ENCODE results near the gene CCDC102A. TPM values are rescaled to one million over a fixed set of nuclear protein-coding genes. Genes with fewer than 3 reads are reported as not detected.

The CCDC102A gene
- total RNA-seq, 1 experiment from 2014 or later = 4.5 TPM

GRCh38 chr16:57562669-57563486 lies 26.5 kb upstream of the CCDC102A start:
- Histone ChIP-seq H3K36me3 (ENCODE audit: control insufficient read depth in 1 of 2, insufficient read depth in 2 of 2, low read length in 2 of 2) (no peaks in the 10 kb centered on the region), H4K20me1 (ENCODE audit: insufficient read depth) (no peaks in the 10 kb centered on the region), H3K79me2 (ENCODE audit: insufficient read depth, low read length) (no peaks in the 10 kb centered on the region), H3K27me3 (ENCODE audit: insufficient read depth, low read length) (no peaks in the 10 kb centered on the region), H3K9me2 (ENCODE audit: insufficient read depth) (no peaks in the 10 kb centered on the region), H2AFZ (ENCODE audit: low read depth, low read length, poor library complexity, severe bottlenecking) (no peak overlapping the region), H3K9ac (ENCODE audit: low read length) (no peak overlapping the region), H3K9me3 (ENCODE audit: control insufficient read depth in 1 of 2, insufficient read depth in 1 of 2, low read depth in 1 of 2, low read length in 2 of 2) (no peaks in the 10 kb centered on the region), H3K4me1 (ENCODE audit: control insufficient read depth in 1 of 2, insufficient read depth in 2 of 2, low read length in 2 of 2) (peaks cover 4 to 25% of the 10 kb centered on the region in 2 experiments; a peak in 3 of 4 replicates), H3K4me3 (replicated peaks in 1 of 2; ENCODE audit: low read depth in 1 of 2, low read length in 2 of 2) (no peak overlapping the region), H3K4me2 (ENCODE audit: low read length) (peak overlapping the region; percentile 49), H3K27ac (ENCODE audit: low read depth, low read length) (no peak overlapping the region)
- ATAC-seq (peak; percentile 48), DNase-seq (ENCODE audit: low read depth, low spot score) (no peak)
- intact Hi-C loops (cut with micrococcal nuclease) = no loop called here
- no TSS peak for BruUV-seq (replicated peaks)
- ChIA-PET RAD21 (ENCODE audit: low non-redundant PET in 1 of 2, low total read pairs in 2 of 2, uncharacterized antibody in 2 of 2, unreplicated experiment in 2 of 2) (no interaction called here), CTCF (no interaction called here), POLR2A (no interaction called here)
- TF ChIP-seq CTCF (IDR thresholded peaks at IDR 0.05 in 2 of 3, conservative IDR thresholded peaks at IDR 0.05 in 1 of 3; ENCODE audit: borderline replicate concordance in 1 of 3, insufficient read depth in 1 of 3, low read depth in 2 of 3, low read length in 2 of 3) = no peak
- TF ChIP-seq YY1 (IDR thresholded peaks at IDR 0.05; ENCODE audit: extremely low read depth, insufficient replicate concordance, low read depth, low read length) = no peak
- no peak for TF ChIP-seq ELF1 (IDR thresholded peaks at IDR 0.05; ENCODE audit: borderline replicate concordance, low read depth)
- no peak for TF ChIP-seq RAD21 (IDR thresholded peaks at IDR 0.05; ENCODE audit: low read depth)
- TF ChIP-seq POLR2AphosphoS5 (IDR thresholded peaks at IDR 0.05; ENCODE audit: low read depth, low read length) = no peak
- no peak for TF ChIP-seq POLR2A (IDR thresholded peaks at IDR 0.05; ENCODE audit: borderline replicate concordance, extremely low read depth, insufficient read depth, insufficient read length)
- no peak for TF ChIP-seq EGR1 (IDR thresholded peaks at IDR 0.05; ENCODE audit: low read depth)
- no peak for TF ChIP-seq CBX3 (IDR thresholded peaks at IDR 0.05; ENCODE audit: low read depth)
- TF ChIP-seq ZNF274 (IDR thresholded peaks at IDR 0.05; ENCODE audit: low read depth, low read length) = no peak
- TF ChIP-seq ZFX (IDR thresholded peaks at IDR 0.05) = no peak
- TF ChIP-seq FOSL1 (IDR thresholded peaks at IDR 0.05; ENCODE audit: low read depth) = no peak
- no peak for TF ChIP-seq SRF (IDR thresholded peaks at IDR 0.05; ENCODE audit: low read depth)
- TF ChIP-seq SP1 (IDR thresholded peaks at IDR 0.05; ENCODE audit: low read depth) = no peak
- no peak for TF ChIP-seq SIN3A (IDR thresholded peaks at IDR 0.05; ENCODE audit: low read depth)
- TF ChIP-seq ZBTB33 (IDR thresholded peaks at IDR 0.05; ENCODE audit: extremely low read depth, insufficient replicate concordance, low read length) = no peak
- no peak for TF ChIP-seq JUND (IDR thresholded peaks at IDR 0.05)
- TF ChIP-seq EZH2phosphoT487 (IDR thresholded peaks at IDR 0.05; ENCODE audit: borderline replicate concordance) = no peak

Data from HCT116 (cell line).